Right ventricle myocardium inferior (tissue), 1 donor: ENCODE data around the gene CBFA2T2. TPM values are rescaled to one million over a fixed set of nuclear protein-coding genes. Genes with fewer than 3 reads are reported as not detected.

ENCODE experiments used
- ATAC-seq: fragments of 200-7000 bp; cut with Tn5 transposase; one replicate; pipeline ENCODE4 v1.9.1; 2020; ENCODE audit warnings: mild to moderate bottlenecking, moderate library complexity
- DNase-seq: peaks from one replicate; pipeline ENCODE4 v3.0.0; 2021; ENCODE audit errors: missing footprints
- intact Hi-C: fragments of 100-400 bp; cut with DNase I; formaldehyde crosslinking; loops from one replicate; pipeline ENCODE4 v1.11.0; 2022
- total RNA-seq: library from RNA; stranded (reverse); fragmentation: NEBNext Ultra II Directional; extraction: Animal tissue kit (Norgen Biotek cat#: 25700); gene quantifications from one replicate; pipeline ENCODE4 v1.2.1, GENCODE V29; 2021
- donor health status: DM: no; HTN: yes; CAD: no; lungs with severe emphysema.

Gene CBFA2T2
- total RNA-seq, 1 donor from 2014 or later: 11.3 TPM

GRCh38 chr20:33666293-33667244 lies 176.7 kb downstream of the CBFA2T2 start, which contains the start of gene ACTL10:
Gene ACTL10, plus strand, starts transcription at chr20:33666943. Its CDS starts 555 bp downstream, at chr20:33667498.
- peak; percentile 82 for ATAC-seq
- intact Hi-C loops: no loop called here
- peak; percentile 99 for DNase-seq

- ATAC-seq (peak; percentile 22), DNase-seq (peak; percentile 87)
- intact Hi-C loops: no loop called here
Measured at GRCh38 chr20:33667245-33667675, 177.4 kb downstream of the CBFA2T2 start.

- intact Hi-C loops: loop anchor here (2.0 kb wide), 1 partner anchor 211 kb away; no protein-coding TSS in a partner anchor
- ATAC-seq: peak; percentile 59
- peak; percentile 93 for DNase-seq
Measured at GRCh38 chr20:33667676-33668465, 178.0 kb downstream of the CBFA2T2 start.

GRCh38 chr20:33668466-33669155 lies 178.7 kb downstream of the CBFA2T2 start:
- DNase-seq: no peak
- intact Hi-C loops: loop anchor here (2.0 kb wide), 1 partner anchor 212 kb away; no protein-coding TSS in a partner anchor
- ATAC-seq: no peak

GRCh38 chr20:33669224-33669623 lies 179.3 kb downstream of the CBFA2T2 start:
- DNase-seq (no peak), ATAC-seq (no peak)
- intact Hi-C loops: loop anchor here (2.0 kb wide), 1 partner anchor 212 kb away; no protein-coding TSS in a partner anchor

GRCh38 chr20:33669873-33670640 lies 180.2 kb downstream of the CBFA2T2 start:
- ATAC-seq: no peak
- intact Hi-C loops: loop anchor here (2.0 to 5.0 kb wide), 3 partner anchors 52 to 268 kb away; partner anchors contain the start of genes CDK5RAP1 and PXMP4
- no peak for DNase-seq

GRCh38 chr20:33670715-33671499 lies 181.0 kb downstream of the CBFA2T2 start:
- intact Hi-C loops: loop anchor here (5.0 kb wide), 2 partner anchors 51 to 269 kb away; partner anchors contain the start of genes CDK5RAP1 and PXMP4
- no peak for ATAC-seq
- DNase-seq: no peak

GRCh38 chr20:33671573-33672288 lies 181.8 kb downstream of the CBFA2T2 start:
- ATAC-seq: no peak
- no peak for DNase-seq
- intact Hi-C loops: loop anchor here (5.0 kb wide), 2 partner anchors 51 to 269 kb away; partner anchors contain the start of genes CDK5RAP1 and PXMP4

- intact Hi-C loops: loop anchor here (5.0 kb wide), 2 partner anchors 50 to 270 kb away; partner anchors contain the start of genes CDK5RAP1 and PXMP4
- ATAC-seq (no peak), DNase-seq (no peak)
Measured at GRCh38 chr20:33672426-33673113, 182.7 kb downstream of the CBFA2T2 start.

GRCh38 chr20:33673114-33673409 lies 183.2 kb downstream of the CBFA2T2 start:
- intact Hi-C loops: loop anchor here (5.0 kb wide), 2 partner anchors 49 to 271 kb away; partner anchors contain the start of genes CDK5RAP1 and PXMP4
- no peak for DNase-seq
- no peak for ATAC-seq

GRCh38 chr20:33673410-33674293 lies 183.8 kb downstream of the CBFA2T2 start:
- DNase-seq (peak; percentile 73), ATAC-seq (no peak)
- intact Hi-C loops: loop anchor here (5.0 kb wide), 2 partner anchors 49 to 271 kb away; partner anchors contain the start of genes CDK5RAP1 and PXMP4

GRCh38 chr20:33674294-33675135 lies 184.6 kb downstream of the CBFA2T2 start, which contains the start of gene NECAB3:
Gene NECAB3, minus strand, starts transcription at chr20:33674428. Its CDS starts 76 bp downstream, at chr20:33674352.
- intact Hi-C loops: loop anchor here (5.0 kb wide), 2 partner anchors 48 to 272 kb away; partner anchors contain the start of genes CDK5RAP1 and PXMP4
- DNase-seq: peak; percentile 91
- peak; percentile 79 for ATAC-seq

- intact Hi-C loops: no loop called here
- DNase-seq (peak; percentile 73), ATAC-seq (peak; percentile 36)
Measured at GRCh38 chr20:33675136-33675959, 185.5 kb downstream of the CBFA2T2 start.
